Osteoblast (primary cell): ENCODE measurements around the gene PARM1. TPM values are rescaled to one million over a fixed set of nuclear protein-coding genes. Genes with fewer than 3 reads are reported as not detected.

ENCODE experiments used
- DNase-seq: peaks from one replicate; pipeline ENCODE4 v3.0.0; 2011; ENCODE audit warnings: low spot score, mixed read lengths; ENCODE audit not compliant: insufficient read length; ENCODE audit errors: missing footprints
- H2AFZ ChIP-seq: 2 replicates; pipeline ENCODE4 v1.6.0; 2011; ENCODE audit warnings: mild to moderate bottlenecking, low read length
- H3K27ac ChIP-seq: 2 replicates; pipeline ENCODE4 v1.5.1; 2011; ENCODE audit warnings: mild to moderate bottlenecking, low read depth, low read length, moderate library complexity
- H3K27me3 ChIP-seq: 2 replicates; pipeline ENCODE4 v1.6.0; 2012; ENCODE audit warnings: mild to moderate bottlenecking, control low read depth, inconsistent platforms, low read length, moderate library complexity; ENCODE audit not compliant: insufficient read depth
- H3K36me3 ChIP-seq: 2 replicates; pipeline ENCODE4 v1.5.1; 2011; ENCODE audit warnings: mild to moderate bottlenecking, low read length, control low read depth, moderate library complexity; ENCODE audit not compliant: insufficient read depth
- H3K4me1 ChIP-seq: 2 replicates; pipeline ENCODE4 v1.5.1; 2011; ENCODE audit warnings: mild to moderate bottlenecking, low read length, control low read depth, moderate library complexity; ENCODE audit not compliant: insufficient read depth
- H3K4me2 ChIP-seq: 2 replicates; pipeline ENCODE4 v1.6.0; 2011; ENCODE audit warnings: mild to moderate bottlenecking, low read length; ENCODE audit not compliant: insufficient read depth
- H3K4me3 ChIP-seq: fragments of 200-600 bp; sonication (generic); 3 replicates; pipeline ENCODE4 v1.5.1; 2012; ENCODE audit warnings: mild to moderate bottlenecking, low read length, inconsistent platforms; ENCODE audit not compliant: insufficient read depth
- H3K79me2 ChIP-seq: 2 replicates; pipeline ENCODE4 v1.6.0; 2012; ENCODE audit warnings: mild to moderate bottlenecking, low read length, control low read depth, inconsistent platforms; ENCODE audit not compliant: insufficient read depth
- H3K9me3 ChIP-seq: 2 replicates; pipeline ENCODE4 v1.5.1; 2011; ENCODE audit warnings: low read depth, low read length, control low read depth
- H4K20me1 ChIP-seq: 2 replicates; pipeline ENCODE4 v1.6.0; 2012; ENCODE audit warnings: mild to moderate bottlenecking, low read length, control low read depth; ENCODE audit not compliant: insufficient read depth
- total RNA-seq: library from RNA; depleted of rRNA; stranded (reverse); fragments of >200 nt; gene quantifications from 2 replicates; pipeline ENCODE4 v1.2.3, GENCODE V29; 2012
- TF ChIP-seq, protein P1 (sequence below): IDR thresholded peaks from 2 replicates; pipeline ENCODE4 v1.5.1; 2011; ENCODE audit warnings: mild to moderate bottlenecking, low read depth, low read length, moderate library complexity; ENCODE audit errors: extremely low read depth

The PARM1 gene
- total RNA-seq, 1 donor, result not detected

DNA sequence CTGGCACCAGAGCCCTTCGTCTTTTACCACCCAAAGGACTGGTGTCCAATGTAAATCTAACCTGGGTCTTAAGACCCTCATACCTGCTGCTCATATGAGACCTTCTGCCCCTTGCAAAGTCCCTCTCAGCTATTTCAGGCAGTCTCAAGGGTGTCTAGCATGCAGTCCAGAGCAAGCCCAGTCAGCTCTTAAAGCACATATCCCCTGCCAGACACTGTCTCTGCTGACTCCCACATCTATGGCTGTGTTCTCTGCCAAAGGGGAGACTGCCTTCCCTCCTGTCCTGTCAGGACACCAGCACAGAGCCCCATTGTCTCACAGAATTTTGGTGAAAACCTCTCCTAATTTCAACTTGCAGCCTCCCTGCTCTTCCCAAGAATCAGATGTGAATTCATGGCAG lies 118.5 kb downstream of the PARM1 start:
- H3K4me1 ChIP-seq, result no peaks in the 10 kb centered on the region
- TF ChIP-seq, protein P1, sequence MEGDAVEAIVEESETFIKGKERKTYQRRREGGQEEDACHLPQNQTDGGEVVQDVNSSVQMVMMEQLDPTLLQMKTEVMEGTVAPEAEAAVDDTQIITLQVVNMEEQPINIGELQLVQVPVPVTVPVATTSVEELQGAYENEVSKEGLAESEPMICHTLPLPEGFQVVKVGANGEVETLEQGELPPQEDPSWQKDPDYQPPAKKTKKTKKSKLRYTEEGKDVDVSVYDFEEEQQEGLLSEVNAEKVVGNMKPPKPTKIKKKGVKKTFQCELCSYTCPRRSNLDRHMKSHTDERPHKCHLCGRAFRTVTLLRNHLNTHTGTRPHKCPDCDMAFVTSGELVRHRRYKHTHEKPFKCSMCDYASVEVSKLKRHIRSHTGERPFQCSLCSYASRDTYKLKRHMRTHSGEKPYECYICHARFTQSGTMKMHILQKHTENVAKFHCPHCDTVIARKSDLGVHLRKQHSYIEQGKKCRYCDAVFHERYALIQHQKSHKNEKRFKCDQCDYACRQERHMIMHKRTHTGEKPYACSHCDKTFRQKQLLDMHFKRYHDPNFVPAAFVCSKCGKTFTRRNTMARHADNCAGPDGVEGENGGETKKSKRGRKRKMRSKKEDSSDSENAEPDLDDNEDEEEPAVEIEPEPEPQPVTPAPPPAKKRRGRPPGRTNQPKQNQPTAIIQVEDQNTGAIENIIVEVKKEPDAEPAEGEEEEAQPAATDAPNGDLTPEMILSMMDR, result no peak
- no peaks in the 10 kb centered on the region for H3K27me3 ChIP-seq
- no peak overlapping the region for H2AFZ ChIP-seq
- no peak overlapping the region for H3K27ac ChIP-seq
- no peaks in the 10 kb centered on the region for H3K36me3 ChIP-seq
- H3K79me2 ChIP-seq, result no peaks in the 10 kb centered on the region
- no peak overlapping the region for H3K4me3 ChIP-seq
- H4K20me1 ChIP-seq, result no peaks in the 10 kb centered on the region
- H3K4me2 ChIP-seq, result no peak overlapping the region
- DNase-seq, result no peak
- H3K9me3 ChIP-seq, result no peaks in the 10 kb centered on the region

DNA sequence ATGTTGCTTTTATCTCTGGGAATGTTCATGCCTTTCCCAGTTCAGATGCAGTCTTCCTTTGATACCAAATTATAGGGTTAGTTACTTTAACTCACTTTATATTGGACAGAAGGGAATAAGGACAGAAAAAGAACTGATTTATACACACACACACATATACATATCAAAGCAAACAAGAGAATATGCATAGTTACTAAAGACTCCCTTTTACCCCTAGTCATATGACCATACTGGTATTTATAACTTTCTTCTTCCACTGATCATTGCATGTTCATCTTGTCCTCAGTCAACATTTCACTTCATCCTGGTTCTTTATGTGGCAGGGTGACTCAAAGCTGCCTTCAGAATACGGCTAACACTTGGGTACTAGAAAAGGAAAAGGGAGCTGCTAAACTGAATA lies 120.4 kb downstream of the PARM1 start:
- no peak overlapping the region for H3K27ac ChIP-seq
- TF ChIP-seq, protein P1, result no peak
- H2AFZ ChIP-seq, result no peak overlapping the region

DNA sequence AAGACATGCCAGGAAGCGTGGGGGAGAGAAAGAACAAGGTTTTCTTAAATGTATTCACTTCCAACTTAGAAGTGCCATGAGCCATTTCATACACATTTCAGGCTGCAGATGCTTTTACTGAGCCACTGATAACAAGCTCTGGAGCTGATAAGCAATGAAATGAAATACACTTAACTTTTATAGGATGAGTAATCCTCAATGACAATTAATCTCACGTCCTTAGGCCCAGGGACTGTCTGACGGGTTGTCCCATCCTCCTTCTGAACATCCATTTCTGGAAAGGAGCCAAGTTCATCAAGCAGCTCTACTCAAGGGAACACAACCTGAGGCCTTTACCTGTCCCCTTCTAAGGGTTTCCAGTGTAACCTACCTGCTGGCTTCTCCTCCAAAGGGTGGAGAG lies 121.2 kb downstream of the PARM1 start:
- no peaks in the 10 kb centered on the region for H4K20me1 ChIP-seq
- H2AFZ ChIP-seq, result no peak overlapping the region
- no peak for DNase-seq
- no peak overlapping the region for H3K4me2 ChIP-seq
- H3K4me3 ChIP-seq, result no peak overlapping the region
- no peaks in the 10 kb centered on the region for H3K36me3 ChIP-seq
- no peak overlapping the region for H3K27ac ChIP-seq
- no peaks in the 10 kb centered on the region for H3K79me2 ChIP-seq
- TF ChIP-seq, protein P1, result no peak
- H3K9me3 ChIP-seq, result no peaks in the 10 kb centered on the region
- H3K4me1 ChIP-seq, result no peaks in the 10 kb centered on the region
- H3K27me3 ChIP-seq, result no peaks in the 10 kb centered on the region

More for the DNA sequence above, 120.4 kb downstream of the PARM1 start:
- H4K20me1 ChIP-seq, result no peaks in the 10 kb centered on the region
- H3K27me3 ChIP-seq, result no peaks in the 10 kb centered on the region
- H3K4me2 ChIP-seq, result no peak overlapping the region
- no peaks in the 10 kb centered on the region for H3K9me3 ChIP-seq
- H3K4me3 ChIP-seq, result no peak overlapping the region
- no peak for DNase-seq
- no peaks in the 10 kb centered on the region for H3K79me2 ChIP-seq
- no peaks in the 10 kb centered on the region for H3K4me1 ChIP-seq
- H3K36me3 ChIP-seq, result no peaks in the 10 kb centered on the region

DNA sequence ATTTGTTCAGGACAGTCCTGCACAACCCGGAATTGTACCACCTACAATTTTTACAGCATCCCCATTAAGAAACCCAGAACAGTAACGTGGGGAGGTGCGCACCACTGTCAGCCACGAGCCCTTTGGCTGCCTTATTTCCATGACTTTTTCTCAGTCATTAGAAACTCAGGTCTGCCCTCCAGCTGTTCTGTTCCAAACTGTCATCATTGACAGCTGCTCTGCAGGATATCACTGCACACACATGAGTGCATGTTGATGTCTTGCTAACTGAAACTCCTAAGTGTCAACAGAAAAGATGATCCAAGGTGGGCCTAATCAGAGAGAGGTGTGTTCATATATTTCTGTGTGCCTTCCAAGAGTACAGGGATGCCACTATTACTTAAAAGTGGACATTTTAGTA lies 123.4 kb downstream of the PARM1 start:
- Histone ChIP-seq H3K27me3 (no peaks in the 10 kb centered on the region), H3K4me1 (no peaks in the 10 kb centered on the region), H3K27ac (no peak overlapping the region), H3K36me3 (no peaks in the 10 kb centered on the region), H2AFZ (no peak overlapping the region), H3K4me3 (no peak overlapping the region), H3K4me2 (no peak overlapping the region), H3K9me3 (no peaks in the 10 kb centered on the region), H4K20me1 (no peaks in the 10 kb centered on the region), H3K79me2 (no peaks in the 10 kb centered on the region)
- TF ChIP-seq, protein P1, result no peak
- DNase-seq, result no peak
